GM12878 (cell line): Measurements from ENCODE around the gene LAYN. TPM values are rescaled to one million over a fixed set of nuclear protein-coding genes. Genes with fewer than 3 reads are reported as not detected.

Source experiments
- ATAC-seq: fragments of 200-7000 bp; cut with Tn5 transposase; 3 replicates; pipeline ENCODE4 v1.9.1; 2020; ENCODE audit warnings: mild to moderate bottlenecking, moderate library complexity
- BruUV-seq: library from RNA; stranded (reverse); fragments of 400-500 nt; replicated peaks from 2 replicates; lab custom pipeline; 2021; lab: Mats Ljungman, UMichigan
- CTCF ChIA-PET: fragments of 300-600 bp; sonication (Branson Sonifier 250); formaldehyde crosslinking; extraction: SDS; loops from one replicate; lab custom pipeline; 2021; ENCODE audit warnings: inconsistent platforms; lab: Yijun Ruan, JAX
- POLR2A ChIA-PET: fragments of 350-600 bp; formaldehyde crosslinking; extraction: SDS; loops from one replicate; lab custom pipeline; 2021; ENCODE audit warnings: inconsistent platforms; lab: Charles Lee
- RAD21 ChIA-PET: fragments of 300-600 bp; sonication (Branson Sonifier 250); formaldehyde crosslinking; loops from one replicate; lab custom pipeline; 2023; ENCODE audit warnings: antibody characterized with exemption; ENCODE audit not compliant: unreplicated experiment; lab: Charles Lee
- SMC1A ChIA-PET: fragments of 300-600 bp; sonication (Branson Sonifier 250); formaldehyde crosslinking; loops from one replicate; lab custom pipeline; 2023; ENCODE audit not compliant: unreplicated experiment, uncharacterized antibody; lab: Charles Lee
- DNase-seq: peaks from one replicate; pipeline ENCODE4 v3.0.0-alpha.2; 2011; ENCODE audit warnings: low read depth, low spot score
- FAIRE-seq: peaks from 3 replicates; lab custom pipeline; 2011; peaks lifted over from hg19 to GRCh38; lab: Jason Lieb, UNC
- H2AFZ ChIP-seq: 2 replicates; pipeline ENCODE4 v1.6.0; 2011; ENCODE audit warnings: low read depth, low read length, control low read depth; ENCODE audit not compliant: control insufficient read depth
- H3K27ac ChIP-seq: 2 replicates; pipeline ENCODE4 v1.5.1; 2011; ENCODE audit warnings: control low read depth; ENCODE audit not compliant: control insufficient read depth, insufficient read depth
- H3K27me3 ChIP-seq, 2 experiments: replicated peaks in 1 of 2; 2 replicates each; pipeline versions ENCODE4 v1.6.0 to v1.6.1; 2011; ENCODE audit warnings: low read length in 1 of 2; ENCODE audit not compliant: control insufficient read depth in 2 of 2, insufficient read depth in 2 of 2
- H3K36me3 ChIP-seq, 2 experiments: 2 replicates each; pipeline ENCODE4 v1.5.1; 2011; ENCODE audit warnings: low read length in 1 of 2; ENCODE audit not compliant: control insufficient read depth in 2 of 2, insufficient read depth in 2 of 2
- H3K4me1 ChIP-seq: 2 replicates; pipeline ENCODE4 v1.6.1; 2011; ENCODE audit warnings: mild to moderate bottlenecking, low read length, moderate library complexity, mixed read lengths; ENCODE audit not compliant: control insufficient read depth, insufficient read depth
- H3K4me2 ChIP-seq: 2 replicates; pipeline ENCODE4 v1.6.0; 2011; ENCODE audit warnings: control low read depth; ENCODE audit not compliant: control insufficient read depth, insufficient read depth
- H3K4me3 ChIP-seq: fragments of 200-600 bp; sonication (generic); 2 replicates; pipeline ENCODE4 v1.5.1; 2016
- H3K79me2 ChIP-seq: 2 replicates; pipeline ENCODE4 v1.6.0; 2011; ENCODE audit warnings: low read length; ENCODE audit not compliant: control insufficient read depth, insufficient read depth
- H3K9ac ChIP-seq: 2 replicates; pipeline ENCODE4 v1.8.0; 2011; ENCODE audit warnings: low read length, control low read depth, mixed read lengths; ENCODE audit not compliant: control insufficient read depth, insufficient read depth
- H3K9me3 ChIP-seq: replicated peaks from 3 replicates; pipeline ENCODE4 v1.5.1; 2011; ENCODE audit warnings: mild to moderate bottlenecking, low read length; ENCODE audit not compliant: control insufficient read depth, insufficient read depth
- H4K20me1 ChIP-seq: 2 replicates; pipeline ENCODE4 v1.6.0; 2011; ENCODE audit not compliant: control insufficient read depth, insufficient read depth
- BCL3 ChIP-seq: IDR thresholded peaks from 2 replicates; pipeline ENCODE4 v1.6.1; 2011; ENCODE audit warnings: borderline replicate concordance, low read depth, mild to moderate bottlenecking, moderate library complexity, low read length; ENCODE audit not compliant: insufficient read depth, poor library complexity, severe bottlenecking
- CTCF ChIP-seq, 3 experiments: IDR thresholded peaks in 2 of 3; conservative IDR thresholded peaks in 1 of 3; 2 replicates each; pipeline ENCODE4 v1.5.1; 2011; ENCODE audit warnings: low read depth in 3 of 3, low read length in 3 of 3, mild to moderate bottlenecking in 3 of 3, control low read depth in 2 of 3, moderate library complexity in 2 of 3, inconsistent platforms in 1 of 3, mixed read lengths in 1 of 3; ENCODE audit not compliant: control insufficient read depth in 2 of 3, insufficient read depth in 1 of 3; ENCODE audit errors: extremely low read depth in 1 of 3
- KLF5 ChIP-seq: fragments of 450-650 bp; IDR thresholded peaks from 2 replicates; pipeline ENCODE4 v1.6.1; 2014; ENCODE audit warnings: mild to moderate bottlenecking; ENCODE audit not compliant: partially characterized antibody
- POLR2A ChIP-seq: IDR thresholded peaks from 2 replicates; pipeline ENCODE4 v1.6.1; 2011; ENCODE audit warnings: low read depth, mild to moderate bottlenecking, low read length
- RAD21 ChIP-seq: IDR thresholded peaks from 2 replicates; pipeline ENCODE4 v1.6.1; 2011; ENCODE audit warnings: mild to moderate bottlenecking, low read depth, low read length, moderate library complexity; ENCODE audit not compliant: insufficient read depth
- REST ChIP-seq: IDR thresholded peaks from 2 replicates; pipeline ENCODE4 v1.6.1; 2012; ENCODE audit warnings: mild to moderate bottlenecking, low read depth, low read length
- RFX5 ChIP-seq: IDR thresholded peaks from 2 replicates; pipeline ENCODE4 v1.6.1; 2011; ENCODE audit warnings: low read depth, low read length, improper control_type of control experiment
- SMARCA5 ChIP-seq: fragments of 450-650 bp; IDR thresholded peaks from 2 replicates; pipeline ENCODE4 v1.6.1; 2017; ENCODE audit warnings: mild to moderate bottlenecking
- STAT3 ChIP-seq: IDR thresholded peaks from 2 replicates; pipeline ENCODE4 v1.6.1; 2011; ENCODE audit warnings: low read depth, low read length, improper control_type of control experiment
- TCF7 ChIP-seq: IDR thresholded peaks from 2 replicates; pipeline ENCODE4 v1.6.1; 2014; ENCODE audit warnings: antibody characterized with exemption, borderline replicate concordance
- WRNIP1 ChIP-seq: IDR thresholded peaks from 2 replicates; pipeline ENCODE4 v1.6.1; 2011; ENCODE audit warnings: low read depth, low read length, improper control_type of control experiment, borderline replicate concordance
- YBX1 ChIP-seq: fragments of 450-650 bp; IDR thresholded peaks from 2 replicates; pipeline ENCODE4 v1.6.1; 2016; ENCODE audit warnings: antibody characterized with exemption
- WGBS: methylation state at CpG from one replicate; pipeline ENCODE4 v1.1.6; 2016; ENCODE audit warnings: low lambda C conversion rate; ENCODE audit not compliant: insufficient replicate concordance, insufficient coverage; ENCODE audit errors: missing lambda C conversion rate; 5-methylcytosine and 5-hydroxymethylcytosine counted together
- in situ Hi-C: fragments of 300-500 bp; cut with MboI; formaldehyde crosslinking; loops from 9 replicates; pipeline ENCODE4 v1.14.3; 2018; ENCODE audit warnings: mixed read lengths
- intact Hi-C: fragments of 100-400 bp; cut with micrococcal nuclease; formaldehyde crosslinking; loops from one replicate; pipeline ENCODE4 v1.14.2; 2022; ENCODE audit not compliant: unreplicated experiment
- polyA plus RNA-seq, 11 experiments: library from polyadenylated mRNA; depleted of rRNA in 4 of 11; unstranded in 6 of 11; stranded (reverse) in 5 of 11; fragments of >200 nt; fragmentation: Nextera tagmentation in 4 of 11; fragmentation: Illumina TruSeq in 1 of 11; extraction: Ambion mirVana in 4 of 11; extraction: Trizol in 1 of 11; gene quantifications; 1 replicate in 1 of 11; 2 replicates in 10 of 11; pipeline versions ENCODE4 v1.2.1 to v1.2.3, GENCODE V29; 2011 to 2016; ENCODE audit warnings: inconsistent platforms in 2 of 11, missing spikeins in 2 of 11, low read depth in 1 of 11
- total RNA-seq, 4 experiments: library from RNA; depleted of rRNA in 3 of 4; stranded (reverse); fragments of >200 nt in 3 of 4; fragmentation: Illumina TruSeq in 1 of 4; extraction: Trizol in 1 of 4; gene quantifications; 2 replicates each; pipeline versions ENCODE4 v1.2.1 to v1.2.3, GENCODE V29; 2013 to 2021

LAYN gene
- total and polyA plus RNA-seq, 10 of the 15 experiments (the other 5 are each of a cell fraction or from before 2014, with no cell fraction given), result 0.06 to 0.14 (median 0.10) TPM; not detected in 7

GRCh38 chr11:111560800-111561199, 20.3 kb downstream of the LAYN start:
- H3K9me3 ChIP-seq, result no peaks in the 10 kb centered on the region; the same call in 2 of the 3 replicates
- no peak for ATAC-seq
- no peak for TF ChIP-seq KLF5
- TF ChIP-seq TCF7, result no peak
- no peak for TF ChIP-seq RFX5
- TF ChIP-seq REST, result no peak
- no peak for TF ChIP-seq POLR2A
- no peak for TF ChIP-seq WRNIP1
- no peak for TF ChIP-seq BCL3
- no peak for TF ChIP-seq RAD21
- no peak for TF ChIP-seq CTCF (IDR thresholded peaks at IDR 0.05 in 2 of 3, conservative IDR thresholded peaks at IDR 0.05 in 1 of 3; ENCODE audit: control insufficient read depth in 2 of 3, extremely low read depth in 1 of 3, insufficient read depth in 1 of 3, low read depth in 3 of 3, low read length in 3 of 3)
- TF ChIP-seq SMARCA5, result no peak
- TF ChIP-seq STAT3, result no peak
- TF ChIP-seq YBX1, result no peak
- TF ChIP-seq, all 136 proteins: peak for 0
- no peak overlapping the region for H2AFZ ChIP-seq
- in situ Hi-C loops (no loop called here), intact Hi-C loops (loop anchor here (10.0 kb wide), 1 partner anchor 424 kb away; no protein-coding TSS in a partner anchor)
- RAD21 ChIA-PET, result no interaction called here
- H3K36me3 ChIP-seq, result no peaks in the 10 kb centered on the region
- no peak for DNase-seq
- H3K27me3 ChIP-seq, result no peaks in the 10 kb centered on the region
- no peak overlapping the region for H3K27ac ChIP-seq
- H3K4me2 ChIP-seq, result no peak overlapping the region
- POLR2A ChIA-PET, result no interaction called here
- no TSS peak for BruUV-seq
- no peak overlapping the region for H3K4me3 ChIP-seq
- H4K20me1 ChIP-seq, result no peaks in the 10 kb centered on the region
- H3K9ac ChIP-seq, result no peak overlapping the region
- no peaks in the 10 kb centered on the region for H3K4me1 ChIP-seq
- SMC1A ChIA-PET, result interaction anchor here (0.7 to 2.3 kb wide), 7 partner anchors 8 to 283 kb away, joined by 3 to 5 read pairs (median 4); no protein-coding TSS in a partner anchor
- no peaks in the 10 kb centered on the region for H3K79me2 ChIP-seq
- WGBS, result 60% methylated on average over 3 of the region's 3 CpGs
- CTCF ChIA-PET, result interaction anchor here (1.4 to 5.0 kb wide), 5 partner anchors 10 to 274 kb away, joined by 4 to 24 read pairs (median 6); no protein-coding TSS in a partner anchor
- FAIRE-seq, result no peak
